Measurements from ENCODE around the gene MT1E.

Gene MT1E

DNA sequence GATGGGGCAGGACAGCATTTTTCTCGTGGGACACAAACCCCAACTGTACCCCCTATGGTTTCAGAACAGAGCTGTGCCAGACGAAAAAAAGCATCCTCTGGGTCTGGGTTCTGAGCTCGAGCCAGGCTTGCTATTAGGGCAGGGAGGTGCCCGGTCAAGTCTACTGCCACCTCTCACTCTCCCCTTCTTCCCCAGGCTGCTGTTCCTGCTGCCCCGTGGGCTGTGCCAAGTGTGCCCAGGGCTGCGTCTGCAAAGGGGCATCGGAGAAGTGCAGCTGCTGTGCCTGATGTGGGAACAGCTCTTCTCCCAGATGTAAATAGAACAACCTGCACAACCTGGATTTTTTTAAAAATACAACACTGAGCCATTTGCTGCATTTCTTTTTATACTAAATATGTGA is 1.1 kb downstream of the MT1E start:
- no peak for DNase-seq (ENCODE audit: low read depth)

DNA sequence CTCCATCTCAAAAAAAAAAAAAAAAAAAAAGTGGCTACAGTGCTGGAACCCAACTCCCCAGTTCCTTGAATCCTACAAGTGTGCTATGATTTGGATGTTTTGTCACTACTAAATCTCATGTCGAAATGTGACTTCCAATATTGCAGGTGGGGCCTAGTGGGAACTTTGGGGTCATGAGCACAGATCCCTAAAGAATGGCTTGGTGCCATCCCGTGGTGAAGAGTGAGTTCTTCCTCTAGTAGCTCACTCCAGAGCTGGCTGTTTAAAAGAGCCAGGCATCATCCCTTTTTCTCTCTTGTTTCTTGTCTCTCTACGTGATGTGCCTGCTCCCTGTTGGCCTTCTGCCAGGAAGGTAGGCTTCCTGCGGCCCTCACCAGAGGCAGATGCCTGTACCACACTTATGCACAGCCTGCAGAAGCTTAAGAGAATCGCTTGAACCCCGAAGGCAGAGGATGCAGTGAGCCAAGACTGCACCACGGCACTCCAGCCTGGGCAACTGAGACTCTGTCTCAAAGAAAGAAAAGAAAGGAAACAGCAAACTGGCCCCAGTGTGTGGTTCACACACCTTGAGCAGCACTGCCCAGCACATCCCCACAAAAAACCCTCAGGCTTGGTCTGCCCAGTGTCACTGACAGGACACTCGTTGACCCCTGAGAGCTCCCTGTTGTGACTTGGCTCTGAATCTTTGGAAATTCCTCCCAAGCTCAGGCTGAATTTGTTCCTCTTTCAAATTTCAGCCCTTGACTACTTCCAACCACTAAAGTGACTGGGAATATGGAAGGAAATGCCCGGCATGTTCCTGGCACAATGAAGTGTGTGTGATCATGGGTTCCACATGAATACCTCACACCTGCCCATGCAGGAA is 3.1 kb downstream of the MT1E start:
- no peak for DNase-seq (ENCODE audit: low read depth)

DNA sequence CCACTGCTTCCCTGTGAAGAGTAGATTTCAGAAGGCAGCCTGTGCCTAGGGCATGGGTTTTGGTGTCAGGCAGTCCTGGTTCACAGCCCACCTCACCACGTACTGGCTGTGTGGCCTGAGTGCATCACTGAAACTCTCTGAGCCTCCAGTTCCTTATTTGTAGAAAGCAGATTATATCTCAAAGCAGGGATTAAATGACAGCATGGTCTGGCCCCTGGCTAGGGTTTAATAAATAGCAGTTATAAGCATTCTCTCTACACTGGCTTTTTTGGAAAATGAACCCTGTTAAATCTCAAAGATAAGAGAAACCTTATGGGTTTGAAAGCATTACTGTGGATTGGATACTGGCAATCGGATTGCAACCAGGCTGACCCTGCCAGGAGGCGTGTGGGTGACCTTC is 4.0 kb downstream of the MT1E start:
- DNase-seq (ENCODE audit: low read depth): no peak

DNA sequence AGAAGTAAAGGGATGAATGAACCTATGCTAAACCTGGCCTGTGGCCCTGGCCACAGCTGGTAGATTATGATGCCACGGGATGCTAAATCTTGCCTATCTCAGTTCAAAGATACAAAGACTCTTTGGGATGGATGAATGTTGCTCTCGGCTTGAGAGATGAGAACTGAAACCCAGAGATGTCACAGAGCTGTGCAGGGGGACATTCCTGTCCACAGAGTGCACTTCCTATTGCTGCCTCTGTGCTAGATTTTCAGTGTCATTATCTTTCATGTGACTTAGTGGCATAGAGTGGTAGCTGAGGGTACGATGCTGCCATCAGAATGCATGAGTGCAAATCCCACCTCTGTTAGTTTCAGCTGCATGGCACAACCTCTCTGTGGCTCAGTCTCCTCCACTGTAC is 4.6 kb downstream of the MT1E start:
- no peak for DNase-seq (ENCODE audit: low read depth)

DNA sequence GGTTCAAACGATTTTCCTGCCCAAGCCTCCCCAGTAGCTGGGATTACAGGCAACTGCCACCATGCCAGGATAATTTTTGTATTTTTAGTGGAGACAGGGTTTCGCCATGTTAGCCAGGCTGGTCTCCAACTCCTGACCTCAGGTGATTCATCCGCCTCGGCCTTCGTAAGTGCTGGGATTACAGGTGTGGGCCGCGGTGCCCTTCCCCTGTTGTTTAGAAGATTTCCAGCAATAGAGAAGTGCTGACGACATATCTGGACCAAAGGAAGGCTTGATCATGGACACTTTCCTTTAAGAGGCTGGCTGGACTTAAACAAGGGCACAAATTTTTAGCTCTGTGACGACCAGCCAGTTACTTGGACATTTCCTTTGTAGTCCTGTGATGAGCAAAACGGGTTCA is 5.6 kb downstream of the MT1E start:
- no peak for DNase-seq (ENCODE audit: low read depth)

DNA sequence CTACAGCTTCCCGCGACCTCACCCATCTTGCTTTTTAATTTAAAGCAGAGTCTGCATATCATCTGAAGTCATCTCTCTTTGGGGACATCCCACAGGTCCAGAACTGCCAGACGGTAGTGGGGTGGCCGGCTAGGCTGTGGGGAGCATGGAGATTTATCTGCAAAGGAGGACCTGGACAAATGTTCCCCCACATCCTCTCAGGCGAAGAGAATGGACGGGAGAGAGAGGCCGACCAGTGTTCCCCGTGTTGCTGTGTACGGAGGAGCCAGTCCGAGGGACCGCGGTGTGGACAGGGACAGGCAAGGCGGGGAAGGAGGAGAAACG is 6.2 kb downstream of the MT1E start:
- DNase-seq (ENCODE audit: low read depth): no peak

DNA sequence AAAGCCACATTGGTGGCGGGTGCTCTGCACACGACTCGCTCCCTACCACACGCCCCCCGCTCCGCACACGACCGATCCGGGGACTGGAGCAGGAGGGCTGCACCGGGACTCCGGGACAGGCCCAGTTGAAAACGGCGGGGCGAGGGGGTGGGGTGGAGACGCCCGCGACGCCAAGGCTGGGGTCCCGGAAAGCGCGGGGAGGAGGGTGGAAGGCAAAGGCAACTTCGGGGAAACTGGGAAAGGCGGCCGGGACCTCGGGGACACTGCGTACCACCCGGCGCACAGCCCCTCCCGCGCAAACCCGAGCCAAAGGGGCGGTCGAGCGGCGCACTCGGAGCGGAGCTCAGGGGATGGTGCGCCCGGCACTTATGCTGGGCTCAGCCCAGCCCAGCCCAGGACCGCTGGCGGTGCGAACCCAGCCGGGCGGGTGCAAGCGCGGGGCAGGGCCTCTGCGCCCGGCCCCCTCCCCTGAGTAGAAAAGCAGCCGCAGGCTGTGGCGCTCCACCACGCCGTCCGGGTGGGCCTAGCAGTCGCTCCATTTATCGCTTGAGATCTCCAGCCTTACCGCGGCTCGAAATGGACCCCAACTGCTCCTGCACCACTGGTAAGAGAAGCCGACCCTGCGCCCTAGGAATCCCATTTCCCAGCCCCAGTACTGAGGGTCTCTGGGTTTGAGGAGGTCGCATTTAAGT is 6.7 kb downstream of the MT1E start, which contains the start of gene MT1M:
Gene MT1M, plus strand, starts transcription at position 504 of the 692 bp plus-strand sequence. Its CDS starts 73 bp downstream, at position 577.
- DNase-seq (ENCODE audit: low read depth): no peak

DNA sequence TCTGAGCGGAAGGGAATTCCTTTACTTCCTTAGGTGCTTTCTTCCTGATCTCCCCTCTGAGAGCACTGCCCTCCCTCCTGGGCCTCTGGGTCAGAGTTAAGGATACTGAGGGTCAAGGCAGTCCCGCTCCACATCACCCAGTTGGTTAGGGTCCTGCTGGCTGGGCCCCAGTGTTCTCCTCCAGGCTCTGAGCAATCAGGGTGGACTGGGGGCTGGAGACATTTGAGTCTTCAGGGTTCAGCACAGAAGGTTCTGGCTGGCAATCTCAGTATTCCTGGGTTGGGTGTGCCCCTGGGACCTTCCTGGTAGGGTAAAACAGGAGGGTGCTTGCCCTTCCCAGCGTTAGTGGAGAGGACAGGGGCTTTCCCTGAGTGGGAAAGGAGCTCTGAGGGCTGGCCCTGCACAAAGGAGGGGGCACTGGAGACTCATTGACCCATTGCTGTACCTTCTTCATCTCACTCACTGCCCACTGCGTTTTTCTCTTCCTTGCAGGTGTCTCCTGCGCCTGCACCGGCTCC is 7.3 kb downstream of the MT1E start:
- no peak for DNase-seq (ENCODE audit: low read depth)

DNA sequence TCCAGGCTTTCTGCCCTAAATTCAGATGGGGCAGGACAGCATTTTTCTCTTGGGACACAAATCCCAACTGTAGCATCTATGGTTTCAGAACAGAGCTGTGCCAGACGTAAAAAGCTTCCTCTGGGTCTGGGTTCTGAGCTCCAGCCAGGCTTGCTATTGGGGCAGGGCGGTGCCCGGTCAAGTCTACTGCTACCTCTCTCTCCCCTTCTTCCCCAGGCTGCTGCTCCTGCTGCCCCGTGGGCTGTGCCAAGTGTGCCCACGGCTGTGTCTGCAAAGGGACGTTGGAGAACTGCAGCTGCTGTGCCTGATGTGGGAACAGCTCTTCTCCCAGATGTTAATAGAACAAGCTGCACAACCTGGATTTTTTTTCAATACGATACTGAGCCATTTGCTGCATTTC is 8.0 kb downstream of the MT1E start:
- no peak for DNase-seq (ENCODE audit: low read depth)

DNA sequence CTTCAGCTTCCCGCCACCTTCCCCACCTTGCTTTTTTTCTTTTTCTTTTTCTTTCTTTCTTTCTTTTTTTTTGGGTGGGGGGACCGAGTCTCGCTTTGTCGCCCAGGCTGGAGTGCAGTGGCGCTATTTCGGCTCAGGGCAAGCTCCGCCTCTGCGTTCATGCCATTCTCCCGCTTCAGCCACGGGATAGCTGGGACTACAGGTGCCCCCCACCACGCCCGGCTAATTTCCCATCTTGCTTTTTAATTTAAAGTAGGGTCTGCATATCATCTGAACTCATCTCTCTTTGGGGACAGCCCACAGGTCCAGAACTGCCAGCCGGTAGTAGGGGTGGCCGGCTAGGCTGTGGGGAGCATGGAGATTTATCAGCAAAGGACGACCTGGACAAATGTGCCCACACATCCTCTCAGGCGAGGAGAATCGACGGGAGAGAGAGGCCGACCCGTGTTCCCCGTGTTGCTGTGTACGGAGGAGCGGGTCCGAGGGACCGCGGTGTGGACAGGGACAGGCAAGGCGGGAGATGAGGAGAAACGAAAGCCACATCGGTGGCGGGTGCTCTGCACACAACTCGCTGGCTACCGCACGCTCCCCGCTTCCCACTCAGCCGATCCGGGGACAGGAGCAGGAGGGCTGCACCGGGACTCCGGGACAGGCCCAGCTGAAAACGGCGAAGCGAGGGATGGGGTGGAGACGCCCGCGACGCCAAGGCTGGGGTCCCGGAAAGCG is 9.3 kb downstream of the MT1E start:
- no peak for DNase-seq (ENCODE audit: low read depth)

DNA sequence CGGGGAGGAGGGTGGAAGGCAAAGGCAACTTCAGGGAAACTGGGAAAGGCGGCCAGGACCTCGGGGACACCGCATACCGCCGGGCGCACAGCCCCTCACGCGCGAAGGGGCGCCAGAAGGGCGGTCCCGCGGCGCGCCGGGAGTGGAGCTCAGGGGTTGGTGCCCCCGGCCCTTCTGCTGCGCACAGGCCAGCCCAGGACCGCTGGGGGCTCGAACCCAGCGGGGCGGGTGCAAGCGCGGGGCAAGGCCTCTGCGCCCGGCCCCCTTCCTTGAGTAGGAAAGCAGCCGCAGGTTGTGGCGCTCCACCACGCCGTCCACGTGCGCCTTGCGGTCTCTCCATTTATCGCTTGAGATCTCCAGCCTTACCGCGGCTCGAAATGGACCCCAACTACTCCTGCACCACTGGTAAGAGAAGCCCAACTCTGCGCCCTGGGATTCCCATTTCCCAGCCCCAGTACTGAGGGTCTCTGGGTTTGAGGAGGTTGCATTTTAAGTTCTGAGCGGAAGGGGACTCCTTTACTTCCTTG is 9.9 kb downstream of the MT1E start:
- DNase-seq (ENCODE audit: low read depth): no peak

DNA sequence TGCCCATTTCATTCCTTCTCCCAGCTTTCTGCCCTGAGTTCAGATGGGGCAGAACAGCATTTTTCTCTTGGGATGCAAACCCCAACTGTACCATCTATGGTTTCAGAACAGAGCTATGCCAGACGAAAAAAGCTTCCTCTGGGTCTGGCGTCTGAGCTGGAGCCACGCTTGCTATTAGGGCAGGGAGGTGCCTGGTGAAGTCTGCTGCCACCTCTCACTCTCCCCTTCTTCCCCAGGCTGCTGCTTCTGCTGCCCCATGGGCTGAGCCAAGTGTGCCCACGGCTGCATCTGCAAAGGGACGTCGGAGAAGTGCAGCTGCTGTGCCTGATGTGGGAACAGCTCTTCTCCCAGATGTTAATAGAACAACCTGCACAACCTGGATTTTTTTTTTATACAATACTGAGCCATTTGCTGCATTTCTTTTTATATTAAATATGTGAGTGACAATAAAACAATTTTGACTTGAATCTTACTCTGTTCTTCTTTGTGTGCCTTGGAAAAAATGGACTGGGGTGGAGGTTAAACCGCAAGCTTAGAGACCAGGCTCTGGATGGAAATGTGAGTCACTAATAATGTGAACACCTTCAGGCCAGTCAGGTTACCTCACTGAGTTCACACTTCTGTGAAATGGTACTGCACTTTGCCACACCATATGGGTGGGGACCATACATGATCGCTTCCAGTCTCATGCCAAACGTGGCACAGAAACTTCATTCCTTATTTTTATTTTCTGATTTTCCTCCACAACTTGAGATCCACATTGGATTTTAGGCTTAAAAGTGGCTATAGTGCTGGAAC is 11.2 kb downstream of the MT1E start:
- no peak for DNase-seq (ENCODE audit: low read depth)

DNA sequence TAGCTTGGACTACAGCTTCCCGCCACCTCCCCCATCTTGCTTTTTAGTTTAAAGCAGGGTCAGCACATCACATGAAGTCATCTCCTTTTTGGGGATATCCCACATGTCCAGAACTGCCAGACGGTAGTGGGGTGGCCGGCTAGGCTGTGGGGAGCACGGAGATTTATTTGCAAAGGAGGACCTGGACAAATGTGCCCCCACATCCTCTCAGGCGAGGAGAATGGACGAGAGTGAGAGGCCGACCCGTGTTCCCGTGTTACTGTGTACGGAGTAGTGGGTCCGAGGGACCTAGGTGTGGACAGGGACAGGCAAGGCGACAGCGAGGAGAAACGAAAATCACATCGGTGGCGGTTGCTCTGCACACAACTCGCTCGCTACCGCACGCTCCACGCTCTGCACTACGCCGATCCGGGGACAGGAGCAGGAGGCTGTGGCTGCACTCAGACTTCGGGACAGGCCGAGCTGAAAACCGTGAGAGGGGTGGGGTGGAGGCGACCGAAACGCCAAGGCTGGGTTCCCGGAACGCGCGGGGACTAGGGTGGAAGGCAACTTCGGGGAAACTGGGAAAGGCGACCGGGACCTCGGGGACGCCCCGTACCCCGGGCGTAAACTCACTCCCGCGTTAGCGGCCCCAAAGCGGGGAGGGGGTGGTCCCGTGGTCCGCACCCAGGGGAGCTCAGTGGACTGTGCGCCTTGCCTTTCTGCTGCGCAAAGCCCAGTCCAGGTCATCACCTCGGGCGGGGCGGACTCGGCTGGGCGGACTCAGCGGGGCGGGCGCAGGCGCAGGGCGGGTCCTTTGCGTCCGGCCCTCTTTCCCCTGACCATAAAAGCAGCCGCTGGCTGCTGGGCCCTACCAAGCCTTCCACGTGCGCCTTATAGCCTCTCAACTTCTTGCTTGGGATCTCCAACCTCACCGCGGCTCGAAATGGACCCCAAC is 12.5 kb downstream of the MT1E start, which contains the start of gene MT1A:
Gene MT1A, plus strand, starts transcription at position 853 of the 937 bp plus-strand sequence. Its CDS starts 73 bp downstream, at position 926.
- no peak for DNase-seq (ENCODE audit: low read depth)

DNA sequence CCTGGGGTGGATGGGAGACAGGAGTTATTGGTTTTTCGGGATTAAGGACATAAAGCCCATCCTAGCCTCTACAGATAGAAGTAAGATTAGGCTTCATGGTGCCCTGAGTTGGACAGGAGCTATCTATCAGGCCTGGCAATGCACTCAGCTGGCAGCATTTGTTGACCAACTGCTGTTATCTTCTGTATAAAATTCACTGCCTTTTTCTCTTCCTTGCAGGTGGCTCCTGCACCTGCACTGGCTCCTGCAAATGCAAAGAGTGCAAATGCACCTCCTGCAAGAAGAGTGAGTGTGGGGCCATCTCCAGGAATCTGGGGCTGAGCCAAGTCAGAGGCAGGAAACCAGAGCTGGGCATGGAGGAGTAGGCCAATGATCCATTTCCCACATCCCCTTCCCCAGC is 13.5 kb downstream of the MT1E start:
- no peak for DNase-seq (ENCODE audit: low read depth)

DNA sequence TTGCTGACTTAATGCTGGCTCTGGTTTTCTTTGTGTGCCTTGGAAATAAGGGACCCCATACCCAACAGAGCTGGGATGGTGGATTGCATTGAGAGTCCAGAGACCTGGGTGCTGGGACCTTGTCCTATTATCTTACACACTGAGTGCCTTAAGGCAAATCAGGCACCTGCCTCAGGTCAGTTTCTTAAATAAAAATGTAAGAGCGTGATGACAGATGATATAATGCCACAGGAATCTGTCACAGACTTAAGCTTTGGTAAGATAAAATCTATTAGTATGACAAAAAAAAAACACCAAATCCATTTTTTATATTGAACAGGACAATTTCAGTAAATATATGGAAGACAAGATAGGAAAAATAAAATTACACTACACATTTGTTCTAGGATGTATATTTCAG is 14.5 kb downstream of the MT1E start:
- DNase-seq (ENCODE audit: low read depth): no peak

DNA sequence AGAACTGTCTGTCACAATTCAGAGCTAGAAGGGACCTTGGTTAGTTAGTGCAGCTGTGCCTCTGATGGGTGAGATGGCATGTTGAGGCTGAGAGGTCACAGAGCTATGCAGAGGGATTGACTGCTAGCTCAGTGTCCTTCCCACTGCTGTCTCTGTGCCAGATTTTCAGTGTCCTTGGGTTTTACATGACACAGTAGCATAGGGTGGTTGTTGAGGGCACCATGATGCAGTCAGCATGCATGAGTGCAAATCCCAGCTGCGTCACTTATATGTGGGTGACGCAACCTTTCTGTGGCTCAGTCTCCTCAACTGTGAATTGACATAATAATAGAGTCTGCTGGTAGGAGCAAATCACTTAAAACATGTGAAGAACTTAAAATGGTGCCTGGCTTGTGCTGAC is 15.6 kb downstream of the MT1E start:
- no peak for DNase-seq (ENCODE audit: low read depth)

DNA sequence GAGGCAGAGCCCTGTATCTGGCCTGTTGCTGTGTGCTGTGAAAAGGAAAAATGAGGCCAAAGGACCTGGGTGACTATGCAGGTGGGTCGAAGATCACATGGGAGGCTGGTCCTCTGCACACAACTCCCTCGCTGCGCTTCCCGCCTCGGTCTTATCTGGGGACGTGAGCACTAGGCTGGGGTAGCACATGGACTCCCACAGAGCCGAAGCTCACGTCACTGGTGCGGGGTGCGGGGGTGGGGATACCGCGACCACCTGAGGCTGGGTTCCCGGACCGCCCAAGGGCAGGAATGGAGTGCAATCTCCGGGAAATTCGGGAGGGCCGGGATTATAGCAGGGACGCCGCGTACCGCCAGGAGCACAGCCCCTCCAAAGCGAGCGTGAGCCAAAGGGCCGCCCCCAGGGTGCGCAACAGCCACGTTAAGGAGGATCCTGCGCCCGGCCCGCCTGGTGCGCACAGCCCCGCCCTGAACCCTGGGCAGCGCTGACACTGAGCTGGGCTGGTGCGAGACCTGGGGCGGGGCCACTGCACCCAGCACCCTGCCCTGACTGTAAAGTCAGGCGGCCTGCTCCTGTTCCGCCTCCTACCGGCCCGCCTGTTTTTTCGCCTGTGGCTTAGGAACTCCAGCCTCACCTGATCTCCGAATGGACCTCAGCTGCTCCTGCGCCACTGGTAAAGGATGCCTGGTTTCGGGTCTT is 17.6 kb downstream of the MT1E start:
- DNase-seq (ENCODE audit: low read depth): peak; percentile 24

DNA sequence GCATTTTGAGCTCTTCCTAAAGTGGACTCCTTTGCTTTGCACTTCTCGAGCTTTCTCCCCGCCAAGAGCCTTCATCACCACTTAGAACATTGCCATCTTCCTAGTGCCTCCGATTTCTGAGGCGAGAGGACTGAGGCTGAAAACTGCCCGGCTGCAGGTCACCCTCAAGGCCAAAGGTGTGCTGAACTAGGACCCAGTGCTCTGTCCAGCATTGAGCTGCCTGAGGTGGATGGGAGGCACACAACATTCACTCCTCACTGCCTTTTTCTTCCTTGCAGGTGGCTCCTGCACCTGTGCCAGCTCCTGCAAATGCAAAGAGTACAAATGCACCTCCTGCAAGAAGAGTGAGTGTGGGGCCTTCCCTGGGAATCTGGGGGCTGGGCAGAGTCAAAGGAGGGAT is 18.3 kb downstream of the MT1E start:
- DNase-seq (ENCODE audit: low read depth): no peak

DNA sequence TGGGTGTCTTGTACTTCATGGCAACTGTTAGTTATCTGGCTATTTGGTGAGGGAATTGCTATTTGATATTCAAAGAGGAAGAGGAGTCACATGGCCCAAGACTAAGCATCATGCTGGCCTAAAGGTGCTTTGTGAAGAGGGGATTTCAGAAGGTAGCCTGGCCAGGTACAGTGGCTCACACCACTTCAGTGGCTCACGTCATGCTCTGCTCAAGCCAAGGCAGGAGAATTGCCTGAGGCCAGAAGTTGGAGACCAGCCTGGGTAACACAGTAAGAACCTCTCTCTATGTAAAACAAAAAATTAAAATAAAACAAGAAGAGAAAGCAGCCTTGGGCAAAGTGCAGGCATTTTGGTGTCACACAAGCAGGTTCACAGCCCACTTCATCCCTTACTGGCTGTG is 19.7 kb downstream of the MT1E start:
- no peak for DNase-seq (ENCODE audit: low read depth)

DNA sequence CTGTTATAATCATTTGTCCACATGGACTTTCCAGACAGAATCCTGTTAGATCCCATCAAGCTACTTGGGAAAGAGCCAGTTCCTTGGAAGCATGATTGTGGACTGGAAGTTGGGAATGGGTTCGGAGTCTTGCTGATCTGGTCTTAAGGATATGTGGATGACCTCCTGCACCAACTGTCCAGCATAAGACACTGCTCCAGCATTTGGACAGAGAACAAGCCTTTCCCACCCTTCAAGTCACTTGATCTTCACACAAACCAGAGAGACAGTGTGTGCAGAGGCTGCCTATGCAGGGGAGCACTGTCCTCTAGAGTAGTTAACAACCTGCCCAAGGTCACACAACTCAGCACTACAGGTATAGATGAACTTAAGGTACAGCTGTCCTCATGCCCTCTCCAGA is 20.3 kb downstream of the MT1E start:
- DNase-seq (ENCODE audit: low read depth): no peak
